ENCODE data around the gene IL31. TPM values are rescaled to one million over a fixed set of nuclear protein-coding genes. Genes with fewer than 3 reads are reported as not detected.

The IL31 gene
- total and polyA plus RNA-seq, 2 donors = 0.05 to 0.14 TPM

GRCh38 chr12:122139266-122139665 is 34.8 kb downstream of the IL31 start:
- H3K36me3 ChIP-seq (ENCODE audit: control insufficient read depth in 2 of 2, insufficient read depth in 2 of 2, low read length in 1 of 2) = peaks cover 79 to 83% of the 10 kb centered on the region in 2 donors
- peaks cover 0 to 1% of the 10 kb centered on the region in 2 donors for H3K9me3 ChIP-seq (ENCODE audit: control insufficient read depth in 2 of 2, insufficient read depth in 1 of 2, low read length in 1 of 2)
- H3K27ac ChIP-seq (ENCODE audit: low read depth in 1 of 2, low read length in 1 of 2) = no peak overlapping the region
- no peaks in the 10 kb centered on the region for H3K27me3 ChIP-seq (ENCODE audit: control insufficient read depth in 2 of 2, insufficient read depth in 1 of 2, low read length in 1 of 2)
- WGBS = 98% methylated on average over 15 of the region's 15 CpGs
- no peak for DNase-seq (ENCODE audit: low read depth in 6 of 9, low spot score in 9 of 9)
- H3K4me1 ChIP-seq (ENCODE audit: control insufficient read depth in 2 of 2, insufficient read depth in 2 of 2, low read length in 2 of 2) = no peaks in the 10 kb centered on the region
- no peak overlapping the region for H3K4me3 ChIP-seq (ENCODE audit: low read length in 2 of 2)

GRCh38 chr12:122138616-122139015 is 35.4 kb downstream of the IL31 start:
- 97% methylated on average over 11 of the region's 11 CpGs for WGBS
- no peak for DNase-seq (ENCODE audit: low read depth in 6 of 9, low spot score in 9 of 9)
- no peaks in the 10 kb centered on the region for H3K4me1 ChIP-seq (ENCODE audit: control insufficient read depth in 2 of 2, insufficient read depth in 2 of 2, low read length in 2 of 2)
- peaks cover 80 to 83% of the 10 kb centered on the region in 2 donors for H3K36me3 ChIP-seq (ENCODE audit: control insufficient read depth in 2 of 2, insufficient read depth in 2 of 2, low read length in 1 of 2)
- no peaks in the 10 kb centered on the region for H3K27me3 ChIP-seq (ENCODE audit: control insufficient read depth in 2 of 2, insufficient read depth in 1 of 2, low read length in 1 of 2)
- no peak overlapping the region for H3K4me3 ChIP-seq (ENCODE audit: low read length in 2 of 2)
- H3K9me3 ChIP-seq (ENCODE audit: control insufficient read depth in 2 of 2, insufficient read depth in 1 of 2, low read length in 1 of 2) = peaks cover 0 to 1% of the 10 kb centered on the region in 2 donors
- H3K27ac ChIP-seq (ENCODE audit: low read depth in 1 of 2, low read length in 1 of 2) = no peak overlapping the region

DNA sequence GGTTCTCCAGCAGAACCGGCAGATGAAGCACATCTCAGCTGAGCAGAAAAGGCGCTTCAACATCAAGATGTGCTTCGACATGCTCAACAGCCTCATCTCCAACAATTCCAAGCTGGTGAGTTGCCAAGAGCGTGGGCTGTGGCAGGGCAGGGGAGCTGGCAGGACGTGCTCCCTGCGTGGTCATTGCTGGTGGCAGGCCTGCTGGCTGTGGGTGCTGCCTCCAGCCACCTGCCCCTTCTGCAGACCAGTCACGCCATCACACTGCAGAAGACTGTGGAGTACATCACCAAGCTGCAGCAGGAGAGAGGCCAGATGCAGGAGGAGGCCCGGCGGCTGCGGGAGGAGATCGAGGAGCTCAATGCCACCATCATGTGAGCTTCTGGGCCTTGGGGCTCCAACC is 35.8 kb downstream of the IL31 start:
- H3K4me1 ChIP-seq (ENCODE audit: control insufficient read depth in 2 of 2, insufficient read depth in 2 of 2, low read length in 2 of 2) = no peaks in the 10 kb centered on the region
- WGBS = 97% methylated on average over 11 of the region's 11 CpGs
- H3K27ac ChIP-seq (ENCODE audit: low read depth in 1 of 2, low read length in 1 of 2) = no peak overlapping the region
- H3K27me3 ChIP-seq (ENCODE audit: control insufficient read depth in 2 of 2, insufficient read depth in 1 of 2, low read length in 1 of 2) = no peaks in the 10 kb centered on the region
- no peak for DNase-seq (ENCODE audit: low read depth in 6 of 9, low spot score in 9 of 9)
- H3K36me3 ChIP-seq (ENCODE audit: control insufficient read depth in 2 of 2, insufficient read depth in 2 of 2, low read length in 1 of 2) = peaks cover 81 to 83% of the 10 kb centered on the region in 2 donors
- no peak overlapping the region for H3K4me3 ChIP-seq (ENCODE audit: low read length in 2 of 2)
- peaks cover 0 to 1% of the 10 kb centered on the region in 2 donors for H3K9me3 ChIP-seq (ENCODE audit: control insufficient read depth in 2 of 2, insufficient read depth in 1 of 2, low read length in 1 of 2)

DNA sequence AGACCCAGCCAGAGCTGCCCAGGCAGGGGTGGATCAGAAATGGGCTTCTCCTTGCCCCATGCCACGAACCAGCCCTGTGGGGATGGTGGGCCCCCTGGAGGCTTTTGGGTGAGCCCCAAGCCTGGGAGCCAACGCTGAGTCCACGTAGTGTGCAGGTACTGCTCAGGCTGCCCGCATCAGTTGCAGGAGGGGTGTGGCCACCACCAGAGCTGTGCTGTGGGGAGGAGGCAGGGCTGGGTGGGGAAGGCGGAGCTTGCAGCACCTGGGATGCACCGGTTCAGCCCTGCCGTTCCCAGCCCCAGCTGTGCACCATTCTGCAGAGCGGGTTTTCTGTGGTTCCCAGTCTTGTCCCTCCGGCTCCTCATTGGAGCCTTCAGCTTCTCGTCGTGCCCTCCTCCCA is 36.3 kb downstream of the IL31 start:
- Histone ChIP-seq H3K36me3 (ENCODE audit: control insufficient read depth in 2 of 2, insufficient read depth in 2 of 2, low read length in 1 of 2) (peaks cover 81 to 83% of the 10 kb centered on the region in 2 donors), H3K4me1 (ENCODE audit: control insufficient read depth in 2 of 2, insufficient read depth in 2 of 2, low read length in 2 of 2) (no peaks in the 10 kb centered on the region), H3K27me3 (ENCODE audit: control insufficient read depth in 2 of 2, insufficient read depth in 1 of 2, low read length in 1 of 2) (no peaks in the 10 kb centered on the region), H3K4me3 (ENCODE audit: low read length in 2 of 2) (no peak overlapping the region), H3K9me3 (ENCODE audit: control insufficient read depth in 2 of 2, insufficient read depth in 1 of 2, low read length in 1 of 2) (peaks cover 0 to 1% of the 10 kb centered on the region in 2 donors), H3K27ac (ENCODE audit: low read depth in 1 of 2, low read length in 1 of 2) (no peak overlapping the region)
- peak in 1 of 9 donors; percentile 34 for DNase-seq (ENCODE audit: low read depth in 6 of 9, low spot score in 9 of 9)
- 81% methylated on average over 11 of the region's 11 CpGs for WGBS

- no peak for DNase-seq (ENCODE audit: low read depth in 6 of 9, low spot score in 9 of 9)
- WGBS = 94% methylated on average over 10 of the region's 10 CpGs
Observed at GRCh38 chr12:122137229-122137628, 36.8 kb downstream of the IL31 start.

DNA sequence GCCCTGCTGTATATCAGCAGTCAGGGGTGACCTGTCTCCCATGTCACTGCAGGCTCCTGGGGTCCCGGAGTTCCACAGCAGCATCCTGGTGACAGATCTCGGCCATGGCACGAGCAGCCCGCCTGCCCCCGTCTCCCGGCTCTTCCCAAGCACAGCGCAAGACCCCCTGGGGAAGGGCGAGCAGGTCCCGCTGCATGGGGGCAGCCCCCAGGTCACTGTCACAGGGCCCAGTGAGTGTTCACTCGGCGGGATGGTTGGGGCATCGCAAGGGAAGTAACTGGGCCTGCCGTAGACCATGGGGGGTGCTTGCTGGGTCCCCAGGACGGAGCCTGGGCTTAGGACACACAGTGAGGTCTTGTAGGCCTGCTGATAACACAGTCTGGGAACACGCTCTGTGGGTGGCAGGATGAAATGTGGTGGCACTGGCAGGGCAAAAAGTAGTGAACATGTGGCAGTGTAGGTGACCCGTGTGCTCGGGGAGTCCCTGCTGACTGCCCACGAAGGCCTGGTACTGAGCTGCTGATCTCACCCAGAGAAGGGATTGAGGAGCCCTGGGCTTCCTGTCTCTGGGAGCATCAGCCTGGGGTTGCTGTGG is 38.5 kb downstream of the IL31 start:
- WGBS = 98% methylated on average over 18 of the region's 18 CpGs
- H3K36me3 ChIP-seq (ENCODE audit: control insufficient read depth in 2 of 2, insufficient read depth in 2 of 2, low read length in 1 of 2) = peaks cover 72 to 80% of the 10 kb centered on the region in 2 donors

More at GRCh38 chr12:122137229-122137628, 36.8 kb downstream of the IL31 start:
- Histone ChIP-seq H3K36me3 (ENCODE audit: control insufficient read depth in 2 of 2, insufficient read depth in 2 of 2, low read length in 1 of 2) (peaks cover 81 to 83% of the 10 kb centered on the region in 2 donors), H3K4me1 (ENCODE audit: control insufficient read depth in 2 of 2, insufficient read depth in 2 of 2, low read length in 2 of 2) (no peaks in the 10 kb centered on the region), H3K4me3 (ENCODE audit: low read length in 2 of 2) (no peak overlapping the region), H3K27ac (ENCODE audit: low read depth in 1 of 2, low read length in 1 of 2) (no peak overlapping the region), H3K27me3 (ENCODE audit: control insufficient read depth in 2 of 2, insufficient read depth in 1 of 2, low read length in 1 of 2) (no peaks in the 10 kb centered on the region), H3K9me3 (ENCODE audit: control insufficient read depth in 2 of 2, insufficient read depth in 1 of 2, low read length in 1 of 2) (peaks cover 0 to 1% of the 10 kb centered on the region in 2 donors)

DNA sequence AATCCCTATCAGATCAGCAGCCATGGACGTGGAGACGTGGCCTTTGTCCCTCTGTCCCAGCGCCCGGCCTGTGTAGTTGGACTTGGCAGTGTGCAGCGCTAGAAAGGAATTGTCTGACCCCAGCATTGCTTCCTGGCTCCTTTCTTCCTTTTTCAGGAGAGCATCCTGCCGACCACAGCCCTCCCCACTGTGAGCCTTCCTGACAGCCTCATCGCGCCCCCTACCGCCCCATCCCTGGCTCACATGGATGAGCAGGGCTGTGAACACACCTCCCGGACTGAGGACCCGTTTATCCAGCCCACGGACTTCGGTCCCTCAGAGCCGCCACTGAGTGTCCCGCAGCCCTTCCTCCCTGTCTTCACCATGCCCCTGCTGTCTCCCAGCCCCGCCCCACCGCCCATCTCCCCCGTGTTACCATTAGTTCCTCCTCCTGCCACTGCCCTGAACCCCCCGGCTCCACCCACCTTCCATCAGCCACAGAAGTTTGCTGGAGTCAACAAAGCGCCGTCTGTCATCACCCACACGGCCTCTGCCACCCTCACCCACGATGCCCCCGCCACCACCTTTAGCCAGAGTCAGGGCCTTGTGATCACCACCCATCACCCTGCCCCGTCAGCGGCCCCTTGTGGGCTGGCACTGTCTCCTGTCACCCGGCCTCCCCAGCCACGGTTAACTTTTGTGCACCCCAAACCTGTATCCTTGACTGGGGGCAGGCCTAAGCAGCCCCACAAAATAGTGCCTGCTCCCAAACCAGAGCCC is 40.6 kb downstream of the IL31 start:
- peaks cover 75 to 86% of the 10 kb centered on the region in 2 donors for H3K36me3 ChIP-seq (ENCODE audit: control insufficient read depth in 2 of 2, insufficient read depth in 2 of 2, low read length in 1 of 2)

More for the DNA sequence above, 38.5 kb downstream of the IL31 start:
- Histone ChIP-seq H3K4me3 (ENCODE audit: low read length in 2 of 2) (no peak overlapping the region), H3K27ac (ENCODE audit: low read depth in 1 of 2, low read length in 1 of 2) (no peak overlapping the region), H3K27me3 (ENCODE audit: control insufficient read depth in 2 of 2, insufficient read depth in 1 of 2, low read length in 1 of 2) (no peaks in the 10 kb centered on the region), H3K9me3 (ENCODE audit: control insufficient read depth in 2 of 2, insufficient read depth in 1 of 2, low read length in 1 of 2) (peaks cover 0 to 1% of the 10 kb centered on the region in 2 donors), H3K4me1 (ENCODE audit: control insufficient read depth in 2 of 2, insufficient read depth in 2 of 2, low read length in 2 of 2) (no peaks in the 10 kb centered on the region)
- no peak for DNase-seq (ENCODE audit: low read depth in 6 of 9, low spot score in 9 of 9)

GRCh38 chr12:122130150-122130549 is 43.9 kb downstream of the IL31 start:
- Histone ChIP-seq H3K36me3 (ENCODE audit: control insufficient read depth in 2 of 2, insufficient read depth in 2 of 2, low read length in 1 of 2) (peaks cover 65 to 73% of the 10 kb centered on the region in 2 donors), H3K9me3 (ENCODE audit: control insufficient read depth in 2 of 2, insufficient read depth in 1 of 2, low read length in 1 of 2) (no peaks in the 10 kb centered on the region), H3K4me1 (ENCODE audit: control insufficient read depth in 2 of 2, insufficient read depth in 2 of 2, low read length in 2 of 2) (no peaks in the 10 kb centered on the region), H3K4me3 (ENCODE audit: low read length in 2 of 2) (no peak overlapping the region), H3K27ac (ENCODE audit: low read depth in 1 of 2, low read length in 1 of 2) (no peak overlapping the region), H3K27me3 (ENCODE audit: control insufficient read depth in 2 of 2, insufficient read depth in 1 of 2, low read length in 1 of 2) (no peaks in the 10 kb centered on the region)
- WGBS = 96% methylated on average over 17 of the region's 17 CpGs
- DNase-seq (ENCODE audit: low read depth in 6 of 9, low spot score in 9 of 9) = no peak

More for the DNA sequence above, 40.6 kb downstream of the IL31 start:
- Histone ChIP-seq H3K4me3 (ENCODE audit: low read length in 2 of 2) (no peak overlapping the region), H3K27ac (ENCODE audit: low read depth in 1 of 2, low read length in 1 of 2) (no peak overlapping the region), H3K4me1 (ENCODE audit: control insufficient read depth in 2 of 2, insufficient read depth in 2 of 2, low read length in 2 of 2) (no peaks in the 10 kb centered on the region), H3K27me3 (ENCODE audit: control insufficient read depth in 2 of 2, insufficient read depth in 1 of 2, low read length in 1 of 2) (no peaks in the 10 kb centered on the region), H3K9me3 (ENCODE audit: control insufficient read depth in 2 of 2, insufficient read depth in 1 of 2, low read length in 1 of 2) (no peaks in the 10 kb centered on the region)
- DNase-seq (ENCODE audit: low read depth in 6 of 9, low spot score in 9 of 9) = no peak
- 96% methylated on average over 28 of the region's 28 CpGs for WGBS

- 97% methylated on average over 13 of the region's 13 CpGs for WGBS
- Histone ChIP-seq H3K9me3 (ENCODE audit: control insufficient read depth in 2 of 2, insufficient read depth in 1 of 2, low read length in 1 of 2) (no peaks in the 10 kb centered on the region), H3K27ac (ENCODE audit: low read depth in 1 of 2, low read length in 1 of 2) (no peak overlapping the region), H3K36me3 (ENCODE audit: control insufficient read depth in 2 of 2, insufficient read depth in 2 of 2, low read length in 1 of 2) (peaks cover 62 to 68% of the 10 kb centered on the region in 2 donors), H3K27me3 (ENCODE audit: control insufficient read depth in 2 of 2, insufficient read depth in 1 of 2, low read length in 1 of 2) (no peaks in the 10 kb centered on the region), H3K4me3 (ENCODE audit: low read length in 2 of 2) (no peak overlapping the region), H3K4me1 (ENCODE audit: control insufficient read depth in 2 of 2, insufficient read depth in 2 of 2, low read length in 2 of 2) (no peaks in the 10 kb centered on the region)
- no peak for DNase-seq (ENCODE audit: low read depth in 6 of 9, low spot score in 9 of 9)
Observed at GRCh38 chr12:122129131-122129530, 44.9 kb downstream of the IL31 start.

All from thymus (tissue), 11 donors.